A549 (cell line): ENCODE data around the gene PTPRK.

Source experiments
- KDM5A ChIP-seq: fragments of 200-600 bp; sonication (generic); IDR thresholded peaks from 2 replicates; pipeline ENCODE4 v1.6.1; 2016; ENCODE audit warnings: antibody characterized with exemption, mild to moderate bottlenecking
- RARB ChIP-seq: fragments of 250-450 bp; sonication (Bioruptor Pico); IDR thresholded peaks from 2 replicates; pipeline ENCODE4 v1.8.0; 2021; ENCODE audit warnings: mild to moderate bottlenecking, moderate library complexity
- TF ChIP-seq, protein P1 (sequence below): fragments of >200 bp; sonication (Bioruptor Twin); formaldehyde crosslinking; IDR thresholded peaks from 3 replicates; pipeline ENCODE4 v1.5.1; 2016
- TF ChIP-seq, protein P2 (sequence below): fragments of 200-600 bp; sonication (generic); IDR thresholded peaks from 2 replicates; pipeline ENCODE4 v1.6.1; 2016; ENCODE audit warnings: antibody characterized with exemption, mild to moderate bottlenecking, moderate library complexity

DNA sequence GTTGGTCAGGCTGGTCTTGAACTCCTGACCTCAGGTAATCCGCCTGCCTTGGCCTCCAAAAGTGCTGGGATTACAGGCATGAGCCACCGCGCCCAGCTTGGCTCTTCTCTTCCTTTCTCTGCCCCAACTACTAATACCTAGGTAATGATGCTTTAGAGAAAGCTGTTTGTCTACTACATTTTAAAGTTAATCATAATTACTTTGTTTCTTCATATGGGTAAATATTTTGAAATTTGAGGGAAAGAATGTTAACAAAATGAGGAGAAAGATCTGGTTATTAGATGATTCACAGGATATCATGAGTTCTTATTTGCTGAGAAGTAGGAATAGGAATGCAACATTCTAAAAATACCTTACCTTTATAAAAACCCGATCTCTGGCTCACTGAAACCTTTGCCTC, 18.4 kb upstream of the PTPRK start:
- TF ChIP-seq, protein P1, sequence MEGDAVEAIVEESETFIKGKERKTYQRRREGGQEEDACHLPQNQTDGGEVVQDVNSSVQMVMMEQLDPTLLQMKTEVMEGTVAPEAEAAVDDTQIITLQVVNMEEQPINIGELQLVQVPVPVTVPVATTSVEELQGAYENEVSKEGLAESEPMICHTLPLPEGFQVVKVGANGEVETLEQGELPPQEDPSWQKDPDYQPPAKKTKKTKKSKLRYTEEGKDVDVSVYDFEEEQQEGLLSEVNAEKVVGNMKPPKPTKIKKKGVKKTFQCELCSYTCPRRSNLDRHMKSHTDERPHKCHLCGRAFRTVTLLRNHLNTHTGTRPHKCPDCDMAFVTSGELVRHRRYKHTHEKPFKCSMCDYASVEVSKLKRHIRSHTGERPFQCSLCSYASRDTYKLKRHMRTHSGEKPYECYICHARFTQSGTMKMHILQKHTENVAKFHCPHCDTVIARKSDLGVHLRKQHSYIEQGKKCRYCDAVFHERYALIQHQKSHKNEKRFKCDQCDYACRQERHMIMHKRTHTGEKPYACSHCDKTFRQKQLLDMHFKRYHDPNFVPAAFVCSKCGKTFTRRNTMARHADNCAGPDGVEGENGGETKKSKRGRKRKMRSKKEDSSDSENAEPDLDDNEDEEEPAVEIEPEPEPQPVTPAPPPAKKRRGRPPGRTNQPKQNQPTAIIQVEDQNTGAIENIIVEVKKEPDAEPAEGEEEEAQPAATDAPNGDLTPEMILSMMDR, result no peak
- TF ChIP-seq, protein P2, sequence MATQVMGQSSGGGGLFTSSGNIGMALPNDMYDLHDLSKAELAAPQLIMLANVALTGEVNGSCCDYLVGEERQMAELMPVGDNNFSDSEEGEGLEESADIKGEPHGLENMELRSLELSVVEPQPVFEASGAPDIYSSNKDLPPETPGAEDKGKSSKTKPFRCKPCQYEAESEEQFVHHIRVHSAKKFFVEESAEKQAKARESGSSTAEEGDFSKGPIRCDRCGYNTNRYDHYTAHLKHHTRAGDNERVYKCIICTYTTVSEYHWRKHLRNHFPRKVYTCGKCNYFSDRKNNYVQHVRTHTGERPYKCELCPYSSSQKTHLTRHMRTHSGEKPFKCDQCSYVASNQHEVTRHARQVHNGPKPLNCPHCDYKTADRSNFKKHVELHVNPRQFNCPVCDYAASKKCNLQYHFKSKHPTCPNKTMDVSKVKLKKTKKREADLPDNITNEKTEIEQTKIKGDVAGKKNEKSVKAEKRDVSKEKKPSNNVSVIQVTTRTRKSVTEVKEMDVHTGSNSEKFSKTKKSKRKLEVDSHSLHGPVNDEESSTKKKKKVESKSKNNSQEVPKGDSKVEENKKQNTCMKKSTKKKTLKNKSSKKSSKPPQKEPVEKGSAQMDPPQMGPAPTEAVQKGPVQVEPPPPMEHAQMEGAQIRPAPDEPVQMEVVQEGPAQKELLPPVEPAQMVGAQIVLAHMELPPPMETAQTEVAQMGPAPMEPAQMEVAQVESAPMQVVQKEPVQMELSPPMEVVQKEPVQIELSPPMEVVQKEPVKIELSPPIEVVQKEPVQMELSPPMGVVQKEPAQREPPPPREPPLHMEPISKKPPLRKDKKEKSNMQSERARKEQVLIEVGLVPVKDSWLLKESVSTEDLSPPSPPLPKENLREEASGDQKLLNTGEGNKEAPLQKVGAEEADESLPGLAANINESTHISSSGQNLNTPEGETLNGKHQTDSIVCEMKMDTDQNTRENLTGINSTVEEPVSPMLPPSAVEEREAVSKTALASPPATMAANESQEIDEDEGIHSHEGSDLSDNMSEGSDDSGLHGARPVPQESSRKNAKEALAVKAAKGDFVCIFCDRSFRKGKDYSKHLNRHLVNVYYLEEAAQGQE, result no peak
- TF ChIP-seq RARB (CRISPR knock-in tag) (no peak), KDM5A (no peak)
